ENCODE results near the gene FOXA2. TPM values are rescaled to one million over a fixed set of nuclear protein-coding genes. Genes with fewer than 3 reads are reported as not detected.

Gene FOXA2
- polyA plus RNA-seq, 1 experiment = not detected

- CTCF ChIA-PET = no interaction called here
- no peak for TF ChIP-seq CTCF (IDR thresholded peaks at IDR 0.05; ENCODE audit: insufficient read depth, low read depth, low read length)
- no peak for DNase-seq (ENCODE audit: low read depth)
- POLR2A ChIA-PET = no interaction called here
- peaks cover 58% of the 10 kb centered on the region for H3K27me3 ChIP-seq (ENCODE audit: control insufficient read depth, insufficient read depth, low read length)
- H3K4me3 ChIP-seq (ENCODE audit: low read depth, low read length) = no peak overlapping the region
- H3K36me3 ChIP-seq (ENCODE audit: control insufficient read depth, insufficient read depth, low read length) = no peaks in the 10 kb centered on the region
Measured at GRCh38 chr20:22582386-22582963, 1.9 kb downstream of the FOXA2 start.

GRCh38 chr20:22581437-22582385 lies 2.7 kb downstream of the FOXA2 start:
- Histone ChIP-seq H3K36me3 (ENCODE audit: control insufficient read depth, insufficient read depth, low read length) (no peaks in the 10 kb centered on the region), H3K27me3 (ENCODE audit: control insufficient read depth, insufficient read depth, low read length) (peaks cover 63% of the 10 kb centered on the region), H3K4me3 (ENCODE audit: low read depth, low read length) (no peak overlapping the region)
- TF ChIP-seq CTCF (IDR thresholded peaks at IDR 0.05; ENCODE audit: insufficient read depth, low read depth, low read length) = no peak
- DNase-seq (ENCODE audit: low read depth) = no peak
- ChIA-PET CTCF (no interaction called here), POLR2A (no interaction called here)

DNA sequence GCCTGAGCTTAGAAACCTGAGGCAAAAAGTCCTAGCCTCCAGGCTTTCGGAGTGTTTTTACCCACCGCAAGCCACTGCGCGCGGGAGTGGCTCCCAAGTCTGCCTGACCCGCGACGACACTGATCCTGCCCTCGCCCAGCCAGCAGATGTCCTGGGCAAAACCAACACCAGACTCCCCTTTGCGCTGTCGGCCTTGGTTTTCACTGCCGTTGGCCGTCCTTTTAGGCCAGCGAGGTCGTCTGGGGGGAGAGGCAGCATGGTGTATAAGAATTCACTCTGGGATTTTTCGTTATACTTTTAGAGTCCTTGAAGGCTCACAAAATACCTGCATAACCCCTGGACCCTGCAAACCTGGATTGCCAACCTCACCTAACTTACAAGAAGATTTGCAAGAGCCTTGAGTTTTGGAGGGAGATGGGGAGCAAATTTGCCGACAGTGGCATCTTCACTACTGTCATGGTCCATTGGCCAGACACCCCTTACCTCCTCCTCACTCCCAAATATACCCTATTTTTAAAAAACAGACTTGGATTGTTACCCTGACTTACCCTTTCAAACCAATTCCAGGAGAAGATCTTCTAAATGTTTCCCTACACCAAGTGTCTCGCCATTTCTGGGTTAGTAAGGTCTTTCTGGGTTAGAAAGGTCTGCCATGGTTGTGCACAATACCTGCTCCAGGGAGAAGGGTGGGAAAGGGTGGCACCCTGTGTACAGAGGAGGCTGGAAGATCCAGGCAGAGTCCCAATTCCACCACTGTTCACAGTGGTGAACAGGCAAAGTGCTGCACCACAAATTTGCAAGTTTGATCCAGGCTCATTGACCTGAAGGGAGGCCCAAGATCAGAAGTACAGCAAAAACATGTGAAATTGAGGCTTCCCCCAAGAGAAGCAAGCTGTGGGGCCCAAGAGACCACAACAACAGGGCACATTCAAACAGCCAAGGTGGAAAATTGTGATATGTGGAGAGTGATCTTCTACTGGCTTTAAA lies 4.4 kb downstream of the FOXA2 start:
- ChIA-PET POLR2A (no interaction called here), CTCF (no interaction called here)
- DNase-seq (ENCODE audit: low read depth) = no peak
- TF ChIP-seq CTCF (IDR thresholded peaks at IDR 0.05; ENCODE audit: insufficient read depth, low read depth, low read length) = no peak
- peaks cover 59% of the 10 kb centered on the region for H3K27me3 ChIP-seq (ENCODE audit: control insufficient read depth, insufficient read depth, low read length)
- H3K4me3 ChIP-seq (ENCODE audit: low read depth, low read length) = no peak overlapping the region
- no peaks in the 10 kb centered on the region for H3K36me3 ChIP-seq (ENCODE audit: control insufficient read depth, insufficient read depth, low read length)

GRCh38 chr20:22579119-22579427 lies 5.3 kb downstream of the FOXA2 start:
- H3K4me3 ChIP-seq (ENCODE audit: low read depth, low read length) = no peak overlapping the region
- no peak for DNase-seq (ENCODE audit: low read depth)
- H3K27me3 ChIP-seq (ENCODE audit: control insufficient read depth, insufficient read depth, low read length) = peaks cover 57% of the 10 kb centered on the region
- TF ChIP-seq CTCF (IDR thresholded peaks at IDR 0.05; ENCODE audit: insufficient read depth, low read depth, low read length) = no peak
- ChIA-PET CTCF (no interaction called here), POLR2A (no interaction called here)
- H3K36me3 ChIP-seq (ENCODE audit: control insufficient read depth, insufficient read depth, low read length) = no peaks in the 10 kb centered on the region
